A172 (cell line): ENCODE measurements around the gene IL10RB. TPM values are rescaled to one million over a fixed set of nuclear protein-coding genes. Genes with fewer than 3 reads are reported as not detected.

Source experiments
- DNase-seq: peaks from one replicate; pipeline ENCODE4 v3.0.0-alpha.2; 2015; ENCODE audit warnings: low spot score
- total RNA-seq: library from RNA; depleted of rRNA; stranded (reverse); fragments of >200 nt; shearing (Covaris generic); gene quantifications from 2 replicates; pipeline ENCODE4 v1.2.3, GENCODE V29; 2014; rRNA removed

The IL10RB gene
- total RNA-seq, 1 experiment from 2014 or later: 64.9 TPM

DNA sequence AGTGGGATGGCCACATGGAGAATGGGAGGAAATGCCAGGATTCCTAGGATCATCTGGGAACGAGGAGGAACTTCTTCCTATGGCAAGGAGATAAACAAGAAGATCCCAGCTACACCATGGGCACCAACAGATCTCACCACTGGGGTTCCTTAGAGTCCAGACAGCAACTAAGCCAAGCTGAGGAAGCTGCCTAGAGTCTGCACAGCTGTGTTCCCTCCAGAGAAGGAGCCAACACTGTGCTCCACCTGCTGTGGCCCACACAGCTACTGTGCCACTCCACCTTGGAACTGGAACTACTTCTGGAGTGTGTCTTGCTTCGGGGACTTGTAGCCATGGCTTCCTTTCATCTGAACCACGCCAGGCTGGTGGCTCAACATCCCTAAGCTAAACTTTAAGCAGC is 64.6 kb downstream of the IL10RB start:
- DNase-seq: no peak

DNA sequence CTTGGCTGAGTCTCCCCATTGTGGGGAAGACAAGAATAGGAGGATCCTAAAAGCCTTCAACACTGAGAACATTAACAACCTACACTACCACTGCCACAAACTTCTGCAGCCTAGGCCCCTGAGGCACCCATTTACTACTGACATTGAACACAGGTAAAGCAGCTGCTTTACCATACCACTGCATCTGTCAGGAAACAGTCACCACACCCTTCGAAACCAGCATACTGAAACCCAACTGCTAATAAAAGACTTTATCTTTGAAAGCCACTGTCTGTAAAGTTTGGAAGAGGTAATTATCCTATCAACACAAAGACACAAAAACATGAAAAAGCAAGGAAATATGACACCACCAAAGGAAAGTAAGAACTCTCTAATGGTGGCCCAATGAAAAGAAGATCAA is 66.0 kb downstream of the IL10RB start:
- no peak for DNase-seq

DNA sequence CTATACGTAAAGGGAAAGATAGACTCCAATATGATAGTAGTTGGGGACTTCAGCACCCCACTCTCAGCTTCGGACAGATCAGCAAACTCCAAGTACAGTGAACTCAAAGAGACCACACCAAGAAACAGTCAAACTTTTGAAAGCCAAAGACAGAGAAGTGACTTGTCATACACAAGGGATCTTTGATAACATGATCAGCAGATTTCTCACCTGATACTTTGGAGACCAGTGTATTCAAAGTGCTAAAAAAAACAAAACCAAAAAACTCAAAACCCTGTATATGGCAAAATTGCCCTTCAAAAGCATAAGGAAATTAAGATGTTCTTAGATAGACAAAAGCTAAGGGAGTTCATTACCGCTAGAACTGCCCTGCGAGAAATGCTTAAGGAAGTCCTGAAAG is 68.0 kb downstream of the IL10RB start:
- DNase-seq: no peak

DNA sequence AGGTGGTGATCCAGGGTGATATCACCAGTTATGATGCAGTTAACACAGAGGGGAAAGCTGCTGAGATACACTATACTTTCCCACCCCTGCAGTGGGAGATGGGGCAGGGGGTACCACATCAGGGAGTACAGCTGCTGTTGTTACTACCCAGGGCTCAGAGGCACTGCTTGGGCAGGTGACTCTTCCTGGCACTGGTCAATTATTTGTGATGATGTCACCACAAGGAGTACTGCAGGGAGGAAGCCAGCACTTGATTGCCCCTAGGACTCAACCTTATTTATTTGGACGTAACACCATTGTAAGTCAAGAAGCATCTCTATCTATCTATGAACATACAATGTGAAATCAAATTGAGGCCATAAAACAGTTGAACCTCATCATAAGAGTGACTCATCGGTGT is 68.7 kb downstream of the IL10RB start:
- no peak for DNase-seq

DNA sequence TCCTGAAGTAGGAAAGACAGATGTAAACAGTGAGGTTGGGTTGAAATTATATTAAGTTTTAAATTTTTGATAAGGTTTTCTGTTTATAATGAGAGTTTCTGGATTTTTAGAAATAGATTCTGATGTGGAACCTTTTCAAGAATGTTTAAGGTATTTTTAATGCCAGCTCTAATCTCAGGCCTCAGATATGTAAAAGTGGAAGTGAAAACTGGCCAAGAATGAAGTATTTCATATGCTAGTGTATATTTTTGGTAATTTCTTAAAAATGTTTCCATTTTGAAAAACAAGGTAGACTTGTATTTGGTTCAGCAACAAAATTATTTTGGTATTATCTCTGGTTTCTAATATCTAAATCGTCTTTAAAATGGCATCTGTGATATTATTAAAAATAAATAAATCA is 73.0 kb downstream of the IL10RB start:
- DNase-seq: no peak

DNA sequence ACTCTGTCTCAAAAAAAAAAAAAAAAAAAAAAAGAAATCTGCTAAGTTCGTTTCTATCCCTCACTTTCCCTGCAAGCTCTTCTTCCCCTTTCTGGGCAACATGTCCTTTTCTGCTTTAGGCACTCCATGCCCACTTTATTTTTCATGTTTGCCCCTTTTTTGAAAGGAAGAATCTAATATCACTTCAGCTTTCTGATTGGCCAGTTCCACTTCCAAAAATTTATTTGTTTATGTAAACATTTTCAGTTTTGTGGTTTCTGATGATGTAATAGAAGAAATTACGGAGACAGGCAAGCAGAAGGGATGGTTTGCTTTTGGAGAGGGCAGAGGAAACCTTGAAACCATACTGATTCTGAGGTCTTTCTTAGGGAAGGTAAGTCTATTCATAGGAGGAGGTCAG is 73.8 kb downstream of the IL10RB start:
- no peak for DNase-seq

DNA sequence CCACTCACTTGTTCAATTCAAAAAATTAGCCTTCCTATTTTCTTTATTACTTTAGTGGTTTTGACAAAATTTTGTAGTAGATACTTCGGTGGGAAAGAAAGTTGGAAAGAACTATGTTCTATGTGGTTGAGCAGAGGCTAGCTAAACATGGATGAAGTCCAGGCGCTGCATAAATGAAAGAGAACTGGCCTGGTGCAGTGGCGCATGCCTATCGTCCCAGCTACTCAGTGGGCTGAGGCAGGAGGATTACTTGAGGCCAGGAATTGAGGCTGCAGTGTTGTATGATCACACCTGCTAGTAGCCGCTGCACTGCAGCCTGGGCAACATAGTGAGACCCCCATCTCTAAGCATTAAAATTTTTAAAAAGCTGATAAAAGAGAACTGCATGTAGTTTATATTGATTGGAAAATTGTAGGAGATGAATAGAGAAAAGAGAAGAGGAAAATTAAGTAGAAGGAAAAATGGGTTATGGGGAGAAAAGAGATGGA is 79.6 kb downstream of the IL10RB start:
- no peak for DNase-seq

Other genes with a start within 250 kb of the IL10RB start
- 1.4 and 3.9 TPM in 2 replicates for gene OLIG2, start 240.4 kb upstream of the IL10RB start, total RNA-seq
- not detected in 2 replicates for gene OLIG1, start 196.2 kb upstream of the IL10RB start, total RNA-seq
- gene IFNAR2, start 36.4 kb upstream of the IL10RB start, total RNA-seq: 3.6 and 10.4 TPM in 2 replicates
- 15.7 and 20.5 TPM in 2 replicates for gene IFNAR1, start 58.6 kb downstream of the IL10RB start, total RNA-seq
- 70.9 and 73.2 TPM in 2 replicates for gene IFNGR2, start 137.0 kb downstream of the IL10RB start, total RNA-seq
- 70.6 and 84.3 TPM in 2 replicates for gene TMEM50B, start 213.6 kb downstream of the IL10RB start, total RNA-seq
- 1.4 and 1.6 TPM in 2 replicates for gene DNAJC28, start 225.3 kb downstream of the IL10RB start, total RNA-seq